ENCODE measurements around the gene ERC1.
"Not testable (repeated sequence)": the region's sequence is repeated elsewhere in the genome, so short reads cannot be mapped to it uniquely, and the experiment has no call there.

The ERC1 gene

GRCh38 chr12:988646-989045 is 2.4 kb upstream of the ERC1 start:
- no peak for DNase-seq

DNA sequence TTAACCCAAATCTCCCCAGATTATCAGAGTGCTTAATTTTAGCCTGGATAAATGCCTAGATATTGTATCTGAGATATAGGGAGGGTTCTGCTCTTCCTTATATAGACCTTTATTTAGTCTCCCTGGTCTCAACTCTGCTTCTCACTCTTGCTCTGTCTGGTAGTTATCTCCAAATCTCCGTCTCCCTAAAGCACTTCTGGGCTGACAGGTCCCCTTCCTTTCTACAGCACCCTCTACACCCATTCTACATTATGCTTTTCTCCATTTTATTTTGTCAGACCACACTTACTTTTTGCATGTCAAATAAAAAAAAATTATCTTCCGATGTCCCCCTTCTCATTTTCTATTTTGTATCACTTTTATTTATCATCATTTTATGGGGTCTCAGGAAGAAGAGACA is 2.0 kb upstream of the ERC1 start:
- no peak for DNase-seq

- DNase-seq = peak; percentile 52
These were observed 1.0 kb upstream of the ERC1 start for GRCh38 chr12:989751-990660.

- DNase-seq = peak; percentile 28
These were observed 619 bp downstream of the ERC1 start for GRCh38 chr12:991350-992333.

DNA sequence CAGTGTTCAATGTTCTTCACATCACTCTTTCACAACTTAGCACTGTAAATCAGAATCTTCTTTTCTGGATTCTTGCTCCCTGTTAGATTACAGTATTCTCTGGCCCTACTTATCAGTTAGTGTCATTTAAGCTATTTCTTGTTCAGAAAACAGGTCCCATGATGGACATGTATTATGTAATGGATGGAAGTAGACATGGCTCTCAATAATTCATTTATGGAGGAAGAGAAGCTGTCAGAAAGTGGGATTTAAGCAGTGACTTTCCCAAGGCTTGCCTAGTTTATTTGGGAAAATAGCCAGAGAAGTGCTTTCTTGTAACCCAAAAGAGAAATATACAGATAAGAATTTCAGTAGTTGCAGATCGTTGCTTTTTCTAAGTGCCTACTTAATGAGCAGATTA is 1.6 kb downstream of the ERC1 start:
- DNase-seq = no peak

- no peak for DNase-seq
These were observed 5.9 kb downstream of the ERC1 start for GRCh38 chr12:996881-997280.

GRCh38 chr12:997505-997904 is 6.5 kb downstream of the ERC1 start:
- no peak for DNase-seq

GRCh38 chr12:998020-998874 is 7.2 kb downstream of the ERC1 start:
- no peak for DNase-seq

DNA sequence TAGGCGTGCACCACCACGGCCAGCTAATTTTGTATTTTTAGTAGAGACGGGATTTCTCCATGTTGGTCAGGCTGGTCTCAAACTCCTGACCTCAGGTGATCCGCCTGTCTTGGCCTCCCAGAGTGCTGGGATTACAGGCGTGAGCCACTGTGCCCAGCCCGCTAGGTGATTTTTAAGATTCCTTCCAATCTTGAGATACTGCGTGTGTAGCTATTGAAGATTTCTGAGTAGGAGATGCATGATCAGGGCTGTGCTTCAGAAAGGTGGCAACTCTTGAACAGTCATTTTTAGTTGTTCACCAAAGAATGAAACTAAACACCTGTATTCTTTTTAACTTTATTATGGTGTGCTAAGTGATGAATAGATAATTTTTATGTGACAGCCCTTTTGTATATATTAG is 8.7 kb downstream of the ERC1 start:
- DNase-seq = not testable (repeated sequence)

- DNase-seq = no peak
These were observed 10.5 kb downstream of the ERC1 start for GRCh38 chr12:1001507-1001906.

GRCh38 chr12:1003600-1004271 is 12.7 kb downstream of the ERC1 start:
- no peak for DNase-seq

DNA sequence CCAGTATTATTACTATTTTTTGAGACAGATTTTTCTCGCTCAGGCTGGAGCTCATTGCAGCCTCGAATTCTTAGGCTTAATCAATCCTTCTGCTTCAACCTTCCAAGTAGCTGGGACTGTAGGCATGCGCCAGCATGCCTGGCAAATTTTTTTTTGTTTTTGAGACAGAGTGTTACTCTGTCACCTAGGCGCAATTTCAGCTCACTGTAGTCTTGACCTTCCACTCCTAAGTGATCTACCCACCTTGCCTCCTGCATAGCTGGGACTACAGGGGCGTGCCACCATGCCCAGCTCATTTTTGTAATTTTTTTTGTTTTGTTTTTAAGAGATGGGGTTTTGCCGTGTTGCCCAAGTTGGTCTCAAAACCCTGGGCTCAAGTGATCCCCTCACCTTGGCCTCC is 15.2 kb downstream of the ERC1 start:
- no peak for DNase-seq

DNA sequence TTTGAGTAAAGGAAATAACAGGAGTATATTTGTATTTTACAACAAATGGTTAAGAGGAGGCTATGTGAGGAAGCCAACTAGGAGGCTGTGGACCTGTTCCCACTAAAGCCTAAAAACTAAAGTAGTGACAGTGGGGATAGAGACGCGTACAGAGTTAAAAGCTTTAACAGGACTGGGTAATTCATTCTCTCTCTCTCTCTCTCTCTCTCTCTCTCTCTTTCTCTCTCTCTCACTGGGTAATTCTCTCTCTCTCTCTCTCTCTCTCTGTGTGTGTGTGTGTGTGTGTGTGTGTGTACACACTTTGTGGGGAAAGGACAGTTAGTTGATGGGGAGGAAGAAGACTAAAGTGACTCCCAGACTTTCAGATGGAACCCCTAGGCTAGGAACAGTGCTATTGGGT is 16.3 kb downstream of the ERC1 start:
- DNase-seq = no peak

GRCh38 chr12:1007994-1008393 is 17.0 kb downstream of the ERC1 start:
- DNase-seq = no peak

DNA sequence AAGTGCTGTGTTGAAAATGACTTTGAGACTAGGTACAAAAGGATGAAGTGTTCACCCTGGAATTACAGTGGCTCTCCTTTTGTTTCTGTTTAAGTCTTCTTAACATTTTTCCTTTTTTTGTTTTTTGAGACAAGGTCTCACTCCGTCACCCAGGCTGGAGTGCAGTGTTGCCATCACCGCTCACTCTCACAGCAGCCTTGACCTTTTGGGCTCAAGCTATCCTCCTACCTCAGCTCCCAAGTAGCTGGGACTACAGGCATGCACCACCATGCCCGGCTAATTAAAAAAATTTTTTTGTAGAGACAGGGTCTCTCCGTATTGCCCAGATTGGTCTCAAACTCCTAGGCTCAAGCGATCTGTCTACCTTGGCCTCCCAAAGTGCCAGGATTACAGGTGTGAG is 20.1 kb downstream of the ERC1 start:
- DNase-seq = no peak

DNA sequence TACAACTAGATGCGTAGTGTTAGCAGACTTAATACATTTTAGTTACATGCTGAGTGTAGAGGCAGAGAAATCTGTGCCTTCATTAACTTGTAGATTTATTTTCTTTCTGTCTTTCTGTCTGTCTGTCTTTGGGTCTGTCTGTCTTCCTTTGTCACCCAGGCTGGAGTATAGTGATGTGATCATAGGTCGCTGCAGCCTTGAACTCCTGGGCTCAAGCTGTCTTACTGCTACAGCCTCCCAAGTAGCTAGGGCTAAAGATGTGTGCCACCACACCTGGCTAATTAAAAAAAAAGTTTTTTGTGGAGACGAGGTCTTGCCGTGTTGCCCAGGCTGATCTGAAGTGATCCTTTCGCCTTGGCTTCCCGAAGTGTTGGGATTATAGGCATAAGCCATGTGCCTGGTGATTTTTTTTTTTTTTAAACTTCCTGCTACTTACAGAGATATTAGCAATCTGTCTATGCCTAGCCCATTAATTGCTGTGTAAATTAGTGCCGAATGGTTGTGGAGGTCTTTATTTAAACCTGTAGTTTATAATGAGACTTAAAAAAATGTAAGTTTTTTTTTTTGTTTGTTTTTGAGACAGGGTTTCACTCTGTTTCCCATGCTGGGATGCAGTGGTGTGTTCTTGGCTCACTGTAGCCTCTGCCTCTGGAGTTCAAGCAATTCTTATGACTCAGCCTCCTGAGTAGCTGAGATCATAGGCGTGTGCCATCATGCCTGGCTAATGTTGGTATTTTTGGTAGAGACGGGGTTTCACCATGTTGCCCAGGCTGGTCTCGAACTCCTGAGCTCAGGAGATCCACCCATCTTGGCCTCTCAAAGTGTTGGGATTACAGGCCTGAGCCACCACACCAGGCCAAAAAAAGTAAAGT is 22.8 kb downstream of the ERC1 start:
- no peak for DNase-seq

- DNase-seq = no peak
These were observed 28.3 kb downstream of the ERC1 start for GRCh38 chr12:1019283-1019682.

DNA sequence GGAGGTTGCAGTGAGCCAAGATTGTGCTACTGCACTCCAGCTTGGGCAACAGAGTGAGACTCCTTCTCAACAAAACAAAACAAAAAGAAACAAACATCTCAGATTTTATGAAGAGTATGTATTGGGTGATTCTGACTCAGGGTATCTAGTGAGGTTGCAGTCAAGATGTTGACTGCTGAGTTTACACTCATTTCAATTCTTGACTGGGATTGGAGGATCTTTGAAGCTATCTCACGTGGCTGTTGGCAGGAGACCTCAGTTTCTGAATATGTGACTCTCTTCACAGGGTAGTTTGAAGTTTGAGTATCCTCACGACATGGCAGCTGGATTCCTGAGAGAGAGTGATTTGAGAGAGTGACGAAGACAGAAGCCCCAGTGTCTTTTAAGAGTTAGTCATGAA is 29.4 kb downstream of the ERC1 start:
- no peak for DNase-seq

GRCh38 chr12:1022032-1022970 is 31.3 kb downstream of the ERC1 start:
- no peak for DNase-seq

DNA sequence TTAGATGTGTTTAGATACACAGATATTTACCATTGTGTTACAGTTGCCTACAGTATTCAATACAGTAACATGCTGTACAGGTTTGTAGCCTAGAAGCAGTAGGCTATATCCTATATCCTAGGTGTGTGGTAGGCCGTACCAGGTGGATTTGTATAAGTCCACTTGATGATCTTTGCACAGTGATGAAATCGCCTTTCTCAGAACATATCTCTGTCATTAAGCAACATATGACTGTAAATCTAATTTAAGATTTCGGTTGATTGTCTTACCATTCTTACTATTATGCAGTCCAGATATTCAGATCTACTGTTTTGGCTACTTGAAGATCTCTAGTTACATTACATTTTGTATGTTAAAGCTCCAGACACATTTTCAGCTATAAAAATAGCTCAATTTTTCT is 39.8 kb downstream of the ERC1 start:
- no peak for DNase-seq

Measured in stimulated activated naive CD4-positive, alpha-beta T cell treated with Interleukin-2 at 50 U/mL for 16 hours (primary cell).